Heart right ventricle (tissue), 16 donors: ENCODE results near the gene ARPP21. TPM values are rescaled to one million over a fixed set of nuclear protein-coding genes. Genes with fewer than 3 reads are reported as not detected.

ENCODE experiments used
- ATAC-seq, 8 donors: fragments of 200-7000 bp; cut with Tn5 transposase; one replicate each; pipeline ENCODE4 v1.9.1; 2020; ENCODE audit warnings: mild to moderate bottlenecking in 8 of 8, moderate library complexity in 8 of 8, moderate number of reproducible peaks in 1 of 8
- DNase-seq, 2 donors: peaks; one replicate each; pipeline ENCODE4 v3.0.0-alpha.2; 2020
- H3K27ac ChIP-seq, 10 donors: fragments of 200-600 bp; sonication (generic) in 2 of 10; one replicate each; pipeline versions ENCODE4 v1.5.0 to v1.8.0; 2020 to 2022; ENCODE audit warnings: mild to moderate bottlenecking in 3 of 10
- H3K27me3 ChIP-seq, 7 donors: fragments of 200-600 bp; one replicate each; pipeline ENCODE4 v1.8.0; 2021 to 2022; ENCODE audit warnings: mild to moderate bottlenecking in 2 of 7
- H3K36me3 ChIP-seq, 9 donors: fragments of 200-600 bp; sonication (generic) in 1 of 9; one replicate each; pipeline versions ENCODE4 v1.5.0 to v1.8.0; 2020 to 2022; ENCODE audit warnings: mild to moderate bottlenecking in 2 of 9
- H3K4me1 ChIP-seq, 9 donors: fragments of 200-600 bp; sonication (generic) in 1 of 9; one replicate each; pipeline versions ENCODE4 v1.5.0 to v1.8.0; 2020 to 2022; ENCODE audit warnings: mild to moderate bottlenecking in 4 of 9
- H3K4me3 ChIP-seq, 10 donors: fragments of 200-600 bp; sonication (generic) in 2 of 10; one replicate each; pipeline versions ENCODE4 v1.5.0 to v1.8.0; 2020 to 2022; ENCODE audit warnings: mild to moderate bottlenecking in 7 of 10, moderate library complexity in 2 of 10
- H3K9me3 ChIP-seq, 11 donors: fragments of 200-600 bp in 10 of 11; sonication (generic) in 2 of 11; one replicate each; pipeline versions ENCODE4 v1.5.0 to v1.8.0; 2013 to 2022; ENCODE audit warnings: mild to moderate bottlenecking in 2 of 11, control low read depth in 1 of 11, moderate library complexity in 1 of 11
- WGBS, 2 donors: extraction: QIAGEN DNeasy Blood & Tissue Kit; methylation state at CpG; one replicate each; pipeline ENCODE4 v1.1.7; 2013; ENCODE audit warnings: inconsistent platforms in 1 of 2; 5-methylcytosine and 5-hydroxymethylcytosine counted together
- intact Hi-C, 10 donors: fragments of 100-400 bp; cut with DNase I; formaldehyde crosslinking; loops; one replicate each; pipeline versions ENCODE4 v1.11.1 to v1.14.2; 2022
- polyA plus RNA-seq, 2 donors: library from polyadenylated mRNA; stranded (reverse); fragments of 200-250 nt; gene quantifications; one replicate each; pipeline ENCODE4 v1.2.3, GENCODE V29; 2013
- total RNA-seq, 10 donors: library from RNA; stranded (reverse); fragmentation: NEBNext Ultra II Directional in 3 of 10; extraction: Animal tissue kit (Norgen Biotek cat#: 25700) in 3 of 10; gene quantifications; one replicate each; pipeline versions ENCODE4 v1.2.1 to v1.2.4, GENCODE V29; 2021 to 2023
- TF ChIP-seq, protein P1 (sequence below), 9 donors: fragments of 200-600 bp; sonication (generic) in 2 of 9; IDR thresholded peaks; one replicate each; pipeline versions ENCODE4 v1.5.0 to v1.8.0; 2021 to 2022; ENCODE audit warnings: antibody characterized with exemption in 9 of 9, mild to moderate bottlenecking in 5 of 9, moderate library complexity in 1 of 9
- donor health status: Arrhythmogenic right ventricular cardiomyopathy.
- donor health status: ischemic (EF 13 %, LVEDD 7.1; RV severe dilation, severe dysfunction).
- donor health status: healthy with polysubstance abuse.
- donor health status: DM: no; HTN: yes; CAD: no.
- donor health status: DM: no; HTN: no; CAD: no.
- donor health status: ischemic (EF 25% LVEDD 6.9; RV normal size, moderate dysfunction).
- donor health status: ischemic (EF 25% LVEDD 5.7; RV mildly dilated, moderate dysfunction).
- donor health status: healthy.
- donor health status: DM: yes; HTN: yes; CAD: no.
- donor health status: Ischemic cardiomyopathy.
- donor health status: ischemic (EF 35%, LVEDD 5.7; RV mildly dilated, moderate dysfunction).
- donor health status: nonischemic (EF 11% LVEDD 7.7; RV severe dilation, severe dysfunction).
- donor health status: DM: yes; HTN: yes; CAD: no.
- donor health status: PGD.
- donor health status: ischemic (EF 29% LVEDD 5.4; RV normal size, mild dysfunction).
- donor health status: nonischemic (EF 23%, LVEDD 6.1; RV moderate dilation, normal function).

Gene ARPP21
- total and polyA plus RNA-seq, 12 donors = 0.06 TPM; not detected in 11

DNA sequence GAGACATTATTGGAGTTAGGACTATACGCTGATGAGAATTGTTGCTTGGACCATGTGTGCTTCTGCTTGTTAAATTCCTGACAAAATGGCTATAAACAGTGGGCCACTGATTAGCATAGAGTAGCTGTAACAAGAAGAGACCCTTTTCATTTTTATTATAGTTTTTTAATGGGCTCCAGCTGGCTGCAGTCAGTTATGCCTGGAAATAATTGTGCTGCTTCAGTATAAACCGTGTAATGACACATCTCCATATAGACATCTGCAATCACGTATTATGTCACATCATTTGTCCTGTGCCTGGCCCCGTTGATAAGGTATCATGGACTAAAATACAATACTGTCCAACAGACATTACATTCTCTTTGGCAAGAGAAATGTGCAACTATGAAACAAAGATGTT is 50.9 kb downstream of the ARPP21 start:
- ATAC-seq (no peak), DNase-seq (no peak)
- no peaks in the 10 kb centered on the region for H3K4me1 ChIP-seq
- no peaks in the 10 kb centered on the region for H3K9me3 ChIP-seq
- no peaks in the 10 kb centered on the region for H3K36me3 ChIP-seq
- no peak overlapping the region for H3K4me3 ChIP-seq
- TF ChIP-seq, protein P1, sequence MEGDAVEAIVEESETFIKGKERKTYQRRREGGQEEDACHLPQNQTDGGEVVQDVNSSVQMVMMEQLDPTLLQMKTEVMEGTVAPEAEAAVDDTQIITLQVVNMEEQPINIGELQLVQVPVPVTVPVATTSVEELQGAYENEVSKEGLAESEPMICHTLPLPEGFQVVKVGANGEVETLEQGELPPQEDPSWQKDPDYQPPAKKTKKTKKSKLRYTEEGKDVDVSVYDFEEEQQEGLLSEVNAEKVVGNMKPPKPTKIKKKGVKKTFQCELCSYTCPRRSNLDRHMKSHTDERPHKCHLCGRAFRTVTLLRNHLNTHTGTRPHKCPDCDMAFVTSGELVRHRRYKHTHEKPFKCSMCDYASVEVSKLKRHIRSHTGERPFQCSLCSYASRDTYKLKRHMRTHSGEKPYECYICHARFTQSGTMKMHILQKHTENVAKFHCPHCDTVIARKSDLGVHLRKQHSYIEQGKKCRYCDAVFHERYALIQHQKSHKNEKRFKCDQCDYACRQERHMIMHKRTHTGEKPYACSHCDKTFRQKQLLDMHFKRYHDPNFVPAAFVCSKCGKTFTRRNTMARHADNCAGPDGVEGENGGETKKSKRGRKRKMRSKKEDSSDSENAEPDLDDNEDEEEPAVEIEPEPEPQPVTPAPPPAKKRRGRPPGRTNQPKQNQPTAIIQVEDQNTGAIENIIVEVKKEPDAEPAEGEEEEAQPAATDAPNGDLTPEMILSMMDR (IDR thresholded peaks at IDR 0.05) = no peak
- no peaks in the 10 kb centered on the region for H3K27me3 ChIP-seq
- intact Hi-C loops = no loop called here
- 60 to 64% methylated on average over 4 of the region's 4 CpGs for WGBS, 2 donors
- no peak overlapping the region for H3K27ac ChIP-seq

GRCh38 chr3:35705904-35706303 is 66.6 kb downstream of the ARPP21 start:
- Histone ChIP-seq H3K27ac (no peak overlapping the region), H3K27me3 (peaks cover 0 to 4% (median 0%) of the 10 kb centered on the region in 7 donors), H3K4me3 (no peak overlapping the region), H3K4me1 (no peaks in the 10 kb centered on the region), H3K36me3 (no peaks in the 10 kb centered on the region), H3K9me3 (no peaks in the 10 kb centered on the region)
- no peak for ATAC-seq
- WGBS, 2 donors = 64 to 69% methylated on average over 3 of the region's 3 CpGs
- no peak for DNase-seq
- intact Hi-C loops = no loop called here
- TF ChIP-seq, protein P1 (IDR thresholded peaks at IDR 0.05) = no peak

GRCh38 chr3:35707904-35708303 is 68.6 kb downstream of the ARPP21 start:
- DNase-seq (no peak), ATAC-seq (no peak)
- no peaks in the 10 kb centered on the region for H3K4me1 ChIP-seq
- WGBS, 2 donors = 87 to 90% methylated on average over 3 of the region's 3 CpGs
- no peaks in the 10 kb centered on the region for H3K36me3 ChIP-seq
- TF ChIP-seq, protein P1 (IDR thresholded peaks at IDR 0.05) = no peak
- no peak overlapping the region for H3K27ac ChIP-seq
- peaks cover 0 to 4% (median 0%) of the 10 kb centered on the region in 7 donors for H3K27me3 ChIP-seq
- no peaks in the 10 kb centered on the region for H3K9me3 ChIP-seq
- intact Hi-C loops = no loop called here
- H3K4me3 ChIP-seq = no peak overlapping the region

DNA sequence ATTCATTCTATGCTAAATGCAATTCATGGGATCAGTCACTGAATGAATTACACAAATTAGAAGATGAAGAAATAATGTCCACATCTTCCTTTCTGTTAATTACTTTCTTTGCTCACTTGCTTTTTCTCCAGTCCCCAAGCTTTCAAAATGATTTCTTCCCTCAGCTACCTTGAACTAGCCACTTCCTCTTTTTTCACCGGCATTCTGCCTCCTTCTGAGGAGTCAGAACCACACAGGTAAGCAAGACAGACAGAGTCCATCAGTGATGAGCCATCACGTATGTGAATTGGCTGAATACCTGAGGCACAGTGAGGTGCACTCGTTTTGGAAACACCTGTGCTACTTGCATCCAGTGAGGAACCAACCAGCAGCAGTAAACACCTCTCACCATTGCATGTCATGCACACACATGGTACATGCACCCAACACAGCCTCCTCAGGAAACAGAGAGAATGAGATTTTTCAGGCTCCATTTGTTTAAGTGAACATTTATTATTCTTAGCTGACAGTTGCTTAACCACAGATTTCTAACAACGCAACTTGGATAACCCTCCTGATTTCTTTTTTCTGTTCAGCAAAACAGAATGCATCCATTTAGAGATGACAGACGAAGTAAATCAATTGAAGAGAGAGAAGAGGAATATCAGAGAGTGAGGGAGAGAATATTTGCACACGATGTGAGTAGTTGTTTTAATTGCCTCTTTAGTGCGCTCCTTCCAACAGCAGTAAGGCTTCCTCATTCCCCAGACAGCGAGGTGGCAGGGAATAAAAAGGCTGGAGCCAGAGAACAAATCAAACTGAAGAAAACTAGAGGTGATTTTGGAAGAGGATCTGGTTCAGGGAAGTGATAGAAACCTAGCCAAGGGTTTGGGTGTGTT is 69.3 kb downstream of the ARPP21 start:
- Histone ChIP-seq H3K36me3 (no peaks in the 10 kb centered on the region), H3K9me3 (no peaks in the 10 kb centered on the region), H3K27ac (no peak overlapping the region), H3K4me3 (no peak overlapping the region), H3K27me3 (peaks cover 0 to 4% (median 0%) of the 10 kb centered on the region in 7 donors), H3K4me1 (no peaks in the 10 kb centered on the region)
- 79 to 80% methylated on average over 8 of the region's 8 CpGs for WGBS, 2 donors
- intact Hi-C loops = no loop called here
- ATAC-seq (no peak), DNase-seq (no peak)
- TF ChIP-seq, protein P1 (IDR thresholded peaks at IDR 0.05) = no peak
